HL-60 (cell line): ENCODE data around the gene SREK1IP1.

Experiments
- DNase-seq, 2 experiments: peaks; one replicate each; pipeline ENCODE4 v3.0.0-alpha.2; 2010 to 2020; ENCODE audit warnings: low read depth in 1 of 2, low spot score in 1 of 2
- H3K27ac ChIP-seq: fragments of 250-450 bp; sonication (Bioruptor Pico); replicated peaks from 2 replicates; pipeline ENCODE4 v1.5.1; 2020; ENCODE audit warnings: mild to moderate bottlenecking, moderate library complexity
- H3K27me3 ChIP-seq: fragments of 250-450 bp; sonication (Bioruptor Pico); 2 replicates; pipeline ENCODE4 v1.5.1; 2021; ENCODE audit warnings: mild to moderate bottlenecking, moderate library complexity; ENCODE audit not compliant: insufficient read depth, poor library complexity, severe bottlenecking
- H3K4me3 ChIP-seq: replicated peaks from 2 replicates; pipeline ENCODE4 v1.5.1; 2011; ENCODE audit warnings: mild to moderate bottlenecking, control low read depth, low read length; ENCODE audit not compliant: insufficient read depth
- CTCF ChIP-seq: IDR thresholded peaks from one replicate; pipeline ENCODE4 v1.5.1; 2011; ENCODE audit warnings: low read length, control low read depth, inconsistent platforms; ENCODE audit not compliant: insufficient read depth
- GABPA ChIP-seq: IDR thresholded peaks from 2 replicates; pipeline ENCODE4 v1.6.1; 2012; ENCODE audit warnings: low read depth
- POLR2AphosphoS5 ChIP-seq: IDR thresholded peaks from 2 replicates; pipeline ENCODE4 v1.6.1; 2012; ENCODE audit warnings: low read depth
- SPI1 ChIP-seq: IDR thresholded peaks from 2 replicates; pipeline ENCODE4 v1.6.1; 2012; ENCODE audit warnings: low read depth, mild to moderate bottlenecking, borderline replicate concordance
- TF ChIP-seq, protein P1 (sequence below): IDR thresholded peaks from 2 replicates; pipeline ENCODE4 v1.6.1; 2012; ENCODE audit warnings: low read depth; ENCODE audit not compliant: insufficient replicate concordance

The SREK1IP1 gene

DNA sequence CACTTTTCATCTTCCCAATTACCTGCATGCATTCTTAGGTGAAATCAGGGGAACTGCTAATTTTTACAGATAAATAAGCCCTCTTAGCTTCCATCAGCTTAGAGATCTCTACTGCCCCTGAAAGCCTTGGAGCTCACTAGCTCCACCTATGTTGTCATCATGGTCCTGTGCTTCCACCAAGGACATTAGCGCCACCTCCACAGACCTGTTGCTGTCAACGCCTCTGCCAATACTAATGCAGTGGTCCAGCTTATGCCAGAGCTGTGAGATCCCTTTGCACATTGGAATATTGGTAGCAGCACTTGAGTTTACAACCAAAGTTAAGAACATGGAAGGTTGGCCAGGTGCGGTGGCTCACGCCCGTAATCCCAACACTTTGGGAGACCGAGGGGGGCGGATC is 85.9 kb downstream of the SREK1IP1 start:
- Histone ChIP-seq H3K27ac (no peak overlapping the region), H3K27me3 (no peaks in the 10 kb centered on the region), H3K4me3 (no peak overlapping the region)
- DNase-seq: no peak
- TF ChIP-seq, protein P1, sequence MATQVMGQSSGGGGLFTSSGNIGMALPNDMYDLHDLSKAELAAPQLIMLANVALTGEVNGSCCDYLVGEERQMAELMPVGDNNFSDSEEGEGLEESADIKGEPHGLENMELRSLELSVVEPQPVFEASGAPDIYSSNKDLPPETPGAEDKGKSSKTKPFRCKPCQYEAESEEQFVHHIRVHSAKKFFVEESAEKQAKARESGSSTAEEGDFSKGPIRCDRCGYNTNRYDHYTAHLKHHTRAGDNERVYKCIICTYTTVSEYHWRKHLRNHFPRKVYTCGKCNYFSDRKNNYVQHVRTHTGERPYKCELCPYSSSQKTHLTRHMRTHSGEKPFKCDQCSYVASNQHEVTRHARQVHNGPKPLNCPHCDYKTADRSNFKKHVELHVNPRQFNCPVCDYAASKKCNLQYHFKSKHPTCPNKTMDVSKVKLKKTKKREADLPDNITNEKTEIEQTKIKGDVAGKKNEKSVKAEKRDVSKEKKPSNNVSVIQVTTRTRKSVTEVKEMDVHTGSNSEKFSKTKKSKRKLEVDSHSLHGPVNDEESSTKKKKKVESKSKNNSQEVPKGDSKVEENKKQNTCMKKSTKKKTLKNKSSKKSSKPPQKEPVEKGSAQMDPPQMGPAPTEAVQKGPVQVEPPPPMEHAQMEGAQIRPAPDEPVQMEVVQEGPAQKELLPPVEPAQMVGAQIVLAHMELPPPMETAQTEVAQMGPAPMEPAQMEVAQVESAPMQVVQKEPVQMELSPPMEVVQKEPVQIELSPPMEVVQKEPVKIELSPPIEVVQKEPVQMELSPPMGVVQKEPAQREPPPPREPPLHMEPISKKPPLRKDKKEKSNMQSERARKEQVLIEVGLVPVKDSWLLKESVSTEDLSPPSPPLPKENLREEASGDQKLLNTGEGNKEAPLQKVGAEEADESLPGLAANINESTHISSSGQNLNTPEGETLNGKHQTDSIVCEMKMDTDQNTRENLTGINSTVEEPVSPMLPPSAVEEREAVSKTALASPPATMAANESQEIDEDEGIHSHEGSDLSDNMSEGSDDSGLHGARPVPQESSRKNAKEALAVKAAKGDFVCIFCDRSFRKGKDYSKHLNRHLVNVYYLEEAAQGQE: no peak
- no peak for TF ChIP-seq GABPA

DNA sequence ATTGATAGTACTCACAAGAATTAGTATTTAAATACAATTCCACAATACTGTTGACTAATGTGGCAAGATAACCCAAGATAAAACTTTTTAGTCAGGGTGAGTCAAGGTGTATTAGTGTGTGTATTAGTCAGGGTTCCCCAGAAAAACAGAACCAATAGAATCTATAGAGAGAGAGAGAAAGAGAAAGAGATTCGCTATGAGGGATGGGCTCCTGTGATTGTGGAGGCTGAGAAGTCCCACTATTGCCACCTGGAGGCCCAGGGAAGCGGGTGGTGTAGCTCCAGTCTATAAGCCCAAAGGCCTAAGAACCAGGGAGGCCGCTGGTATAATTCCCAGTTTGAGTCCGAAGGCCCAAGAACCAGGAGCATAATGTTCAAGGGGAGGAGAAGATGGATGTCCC is 88.2 kb downstream of the SREK1IP1 start:
- TF ChIP-seq SPI1 (no peak), CTCF (no peak), POLR2AphosphoS5 (no peak), GABPA (no peak)
- TF ChIP-seq, protein P1: no peak
- no peak for DNase-seq
- H3K27me3 ChIP-seq: no peaks in the 10 kb centered on the region
- H3K4me3 ChIP-seq: no peak overlapping the region
- H3K27ac ChIP-seq: no peak overlapping the region

GRCh38 chr5:64678374-64678773 is 90.1 kb downstream of the SREK1IP1 start:
- H3K27ac ChIP-seq: no peak overlapping the region
- no peaks in the 10 kb centered on the region for H3K27me3 ChIP-seq
- TF ChIP-seq SPI1: no peak
- no peak for TF ChIP-seq POLR2AphosphoS5
- TF ChIP-seq GABPA: no peak
- TF ChIP-seq, protein P1: no peak
- TF ChIP-seq CTCF: no peak
- DNase-seq: no peak
- H3K4me3 ChIP-seq: no peak overlapping the region

GRCh38 chr5:64671678-64672077 is 96.8 kb downstream of the SREK1IP1 start:
- Histone ChIP-seq H3K4me3 (no peak overlapping the region), H3K27ac (no peak overlapping the region), H3K27me3 (no peaks in the 10 kb centered on the region)
- no peak for DNase-seq
- TF ChIP-seq SPI1: no peak
- no peak for TF ChIP-seq POLR2AphosphoS5
- TF ChIP-seq CTCF: no peak
- no peak for TF ChIP-seq GABPA
- TF ChIP-seq, protein P1: no peak
